Stimulated activated naive CD4-positive, alpha-beta T cell treated with Interleukin-2 at 50 U/mL for 16 hours (primary cell): Measurements from ENCODE around the gene TNFRSF25.
"Not testable (repeated sequence)": the region's sequence is repeated elsewhere in the genome, so short reads cannot be mapped to it uniquely, and the experiment has no call there.

Experiments
- DNase-seq: peaks from one replicate; lab custom pipeline; 2025; lab: John Stamatoyannopoulos, UW

TNFRSF25 gene

GRCh38 chr1:6502000-6502891 is 36.3 kb upstream of the TNFRSF25 start:
- no peak for DNase-seq

- DNase-seq, result no peak
These were observed 35.4 kb upstream of the TNFRSF25 start for GRCh38 chr1:6501279-6501813.

- no peak for DNase-seq
These were observed 34.7 kb upstream of the TNFRSF25 start for GRCh38 chr1:6500544-6501278.

- DNase-seq, result no peak
These were observed 33.3 kb upstream of the TNFRSF25 start for GRCh38 chr1:6499296-6499695.

GRCh38 chr1:6498576-6499111 is 32.7 kb upstream of the TNFRSF25 start:
- no peak for DNase-seq

GRCh38 chr1:6497867-6498575 is 32.0 kb upstream of the TNFRSF25 start:
- DNase-seq, result no peak

- DNase-seq, result peak; percentile 61
These were observed 31.4 kb upstream of the TNFRSF25 start for GRCh38 chr1:6497215-6497866.

- DNase-seq, result no peak
These were observed 30.9 kb upstream of the TNFRSF25 start for GRCh38 chr1:6496890-6497214.

GRCh38 chr1:6496365-6496721 is 30.4 kb upstream of the TNFRSF25 start:
- DNase-seq, result no peak

GRCh38 chr1:6495540-6496364 is 29.8 kb upstream of the TNFRSF25 start:
- DNase-seq, result no peak

GRCh38 chr1:6495041-6495441 is 29.1 kb upstream of the TNFRSF25 start:
- DNase-seq, result no peak

- no peak for DNase-seq
These were observed 28.7 kb upstream of the TNFRSF25 start for GRCh38 chr1:6494627-6495026.

- DNase-seq, result not testable (repeated sequence)
These were observed 27.9 kb upstream of the TNFRSF25 start for GRCh38 chr1:6493834-6494223.

GRCh38 chr1:6491966-6492365 is 26.0 kb upstream of the TNFRSF25 start:
- no peak for DNase-seq

GRCh38 chr1:6491480-6491962 is 25.5 kb upstream of the TNFRSF25 start, which contains the start of gene PLEKHG5:
Gene PLEKHG5 (minus strand): TSS chr1:6491667. CDS start chr1:6477571, 14,096 bp downstream.
- DNase-seq, result no peak

GRCh38 chr1:6491081-6491449 is 25.1 kb upstream of the TNFRSF25 start:
- no peak for DNase-seq

- peak; percentile 48 for DNase-seq
These were observed 24.5 kb upstream of the TNFRSF25 start for GRCh38 chr1:6490181-6491080.

GRCh38 chr1:6489799-6490180 is 23.8 kb upstream of the TNFRSF25 start:
- DNase-seq, result peak; percentile 70

- DNase-seq, result no peak
These were observed 23.4 kb upstream of the TNFRSF25 start for GRCh38 chr1:6489383-6489765.
